ENCODE data around the gene TGFBR3L. TPM values are rescaled to one million over a fixed set of nuclear protein-coding genes. Genes with fewer than 3 reads are reported as not detected.

Gene TGFBR3L
- total RNA-seq, 1 donor from 2014 or later = not detected

DNA sequence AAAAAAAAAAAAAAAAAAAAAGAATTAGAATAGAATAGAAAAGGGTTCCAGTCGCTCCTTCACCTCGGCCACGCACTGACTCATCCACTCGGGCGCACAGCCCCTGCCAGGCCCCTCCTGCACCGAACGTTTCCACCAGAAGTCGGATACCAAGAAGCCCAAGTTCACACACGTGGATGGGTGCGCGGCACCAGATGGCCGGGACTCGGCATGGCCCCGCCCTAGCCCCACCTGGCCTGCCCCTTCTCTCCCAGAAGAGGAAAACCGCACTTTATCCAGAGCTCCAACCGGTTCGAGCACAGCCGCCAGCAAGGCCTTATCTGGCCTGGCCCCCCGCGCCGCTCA lies 46.3 kb upstream of the TGFBR3L start:
- no peak overlapping the region for H3K4me3 Mint-ChIP-seq (ENCODE audit: unreplicated experiment)
- H3K27me3 Mint-ChIP-seq (ENCODE audit: unreplicated experiment) = peaks cover 27% of the 10 kb centered on the region
- no peak overlapping the region for H3K27ac Mint-ChIP-seq (ENCODE audit: unreplicated experiment)
- H3K9me3 Mint-ChIP-seq (ENCODE audit: unreplicated experiment) = no peaks in the 10 kb centered on the region
- TF ChIP-seq, protein P1, sequence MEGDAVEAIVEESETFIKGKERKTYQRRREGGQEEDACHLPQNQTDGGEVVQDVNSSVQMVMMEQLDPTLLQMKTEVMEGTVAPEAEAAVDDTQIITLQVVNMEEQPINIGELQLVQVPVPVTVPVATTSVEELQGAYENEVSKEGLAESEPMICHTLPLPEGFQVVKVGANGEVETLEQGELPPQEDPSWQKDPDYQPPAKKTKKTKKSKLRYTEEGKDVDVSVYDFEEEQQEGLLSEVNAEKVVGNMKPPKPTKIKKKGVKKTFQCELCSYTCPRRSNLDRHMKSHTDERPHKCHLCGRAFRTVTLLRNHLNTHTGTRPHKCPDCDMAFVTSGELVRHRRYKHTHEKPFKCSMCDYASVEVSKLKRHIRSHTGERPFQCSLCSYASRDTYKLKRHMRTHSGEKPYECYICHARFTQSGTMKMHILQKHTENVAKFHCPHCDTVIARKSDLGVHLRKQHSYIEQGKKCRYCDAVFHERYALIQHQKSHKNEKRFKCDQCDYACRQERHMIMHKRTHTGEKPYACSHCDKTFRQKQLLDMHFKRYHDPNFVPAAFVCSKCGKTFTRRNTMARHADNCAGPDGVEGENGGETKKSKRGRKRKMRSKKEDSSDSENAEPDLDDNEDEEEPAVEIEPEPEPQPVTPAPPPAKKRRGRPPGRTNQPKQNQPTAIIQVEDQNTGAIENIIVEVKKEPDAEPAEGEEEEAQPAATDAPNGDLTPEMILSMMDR (IDR thresholded peaks at IDR 0.05; ENCODE audit: unreplicated experiment) = no peak
- H3K4me1 Mint-ChIP-seq (ENCODE audit: unreplicated experiment) = no peaks in the 10 kb centered on the region
- H3K36me3 Mint-ChIP-seq (ENCODE audit: low read depth, unreplicated experiment) = no peaks in the 10 kb centered on the region
- DNase-seq (ENCODE audit: low spot score) = no peak

DNA sequence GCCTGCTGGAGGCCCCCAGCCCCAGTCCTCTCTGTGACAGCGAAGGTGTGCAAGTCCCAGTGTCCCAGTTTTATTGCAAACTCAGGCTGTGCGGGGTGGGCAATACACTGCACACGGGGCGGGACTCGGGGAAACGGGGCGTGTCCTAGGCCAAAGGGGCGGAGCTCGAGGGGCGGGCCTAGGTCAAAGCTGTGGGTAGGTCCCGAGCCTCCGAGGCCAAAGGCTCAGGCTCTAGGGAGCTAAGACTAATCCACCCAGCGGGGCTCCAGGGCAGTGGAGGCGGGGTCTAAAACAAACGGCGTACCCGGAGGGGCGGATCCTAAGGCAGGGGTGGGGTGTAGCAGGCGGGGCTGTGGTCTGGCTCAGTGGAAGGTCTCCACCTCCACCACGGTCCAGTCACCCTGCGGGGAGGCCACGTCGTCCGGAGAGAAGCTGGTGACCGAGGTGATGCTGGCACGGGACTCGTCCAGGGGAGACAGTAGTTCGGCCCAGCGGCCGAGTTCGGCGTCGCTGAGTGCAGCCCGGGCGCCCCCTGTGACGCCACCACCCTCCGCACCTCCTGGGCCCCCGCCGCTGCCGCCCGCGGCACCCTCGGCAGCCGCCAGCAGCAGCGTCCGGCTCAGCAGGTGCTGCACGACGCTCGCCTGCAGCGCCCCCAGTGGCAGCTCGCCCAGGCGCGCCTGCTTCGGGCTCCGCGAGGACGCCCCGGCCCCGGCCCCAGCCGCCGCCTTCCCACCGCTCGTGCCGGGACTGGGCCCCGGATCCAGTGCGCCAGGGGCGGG lies 45.8 kb upstream of the TGFBR3L start:
- no peak overlapping the region for H3K27ac Mint-ChIP-seq (ENCODE audit: unreplicated experiment)
- no peaks in the 10 kb centered on the region for H3K9me3 Mint-ChIP-seq (ENCODE audit: unreplicated experiment)
- TF ChIP-seq, protein P1 (IDR thresholded peaks at IDR 0.05; ENCODE audit: unreplicated experiment) = peak; percentile 97
- no peaks in the 10 kb centered on the region for H3K36me3 Mint-ChIP-seq (ENCODE audit: low read depth, unreplicated experiment)
- no peak overlapping the region for H3K4me3 Mint-ChIP-seq (ENCODE audit: unreplicated experiment)
- peak; percentile 80 for DNase-seq (ENCODE audit: low spot score)
- no peaks in the 10 kb centered on the region for H3K4me1 Mint-ChIP-seq (ENCODE audit: unreplicated experiment)
- H3K27me3 Mint-ChIP-seq (ENCODE audit: unreplicated experiment) = peaks cover 30% of the 10 kb centered on the region

DNA sequence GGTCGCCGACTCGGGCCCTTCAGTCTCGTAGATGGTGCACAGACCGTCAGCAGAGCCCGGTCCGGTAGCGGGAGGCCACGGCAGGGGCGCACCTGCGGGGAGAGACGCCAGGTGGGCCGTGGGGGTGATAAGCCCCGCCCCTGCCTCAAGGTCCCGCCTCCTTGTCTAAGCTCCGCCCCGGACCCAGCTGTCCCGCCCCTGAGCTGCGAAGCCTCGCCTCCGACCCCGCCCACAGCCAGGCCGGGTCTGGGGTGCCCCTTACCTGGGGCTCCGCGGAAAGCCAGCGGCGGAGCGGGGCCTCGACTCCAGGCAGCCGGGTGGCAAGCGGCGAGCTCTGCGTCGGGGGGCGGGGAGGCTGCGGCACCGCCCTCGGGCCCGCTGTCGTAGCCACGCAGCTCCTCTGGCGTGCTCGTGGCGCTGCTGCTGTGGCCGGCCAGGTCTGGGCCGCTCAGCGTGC lies 45.1 kb upstream of the TGFBR3L start:
- TF ChIP-seq, protein P1 (IDR thresholded peaks at IDR 0.05; ENCODE audit: unreplicated experiment) = peak; percentile 59
- Mint-ChIP-seq H3K36me3 (ENCODE audit: low read depth, unreplicated experiment) (no peaks in the 10 kb centered on the region), H3K4me3 (ENCODE audit: unreplicated experiment) (no peak overlapping the region), H3K27me3 (ENCODE audit: unreplicated experiment) (peaks cover 27% of the 10 kb centered on the region), H3K27ac (ENCODE audit: unreplicated experiment) (no peak overlapping the region), H3K4me1 (ENCODE audit: unreplicated experiment) (no peaks in the 10 kb centered on the region), H3K9me3 (ENCODE audit: unreplicated experiment) (no peaks in the 10 kb centered on the region)
- DNase-seq (ENCODE audit: low spot score) = peak; percentile 53

DNA sequence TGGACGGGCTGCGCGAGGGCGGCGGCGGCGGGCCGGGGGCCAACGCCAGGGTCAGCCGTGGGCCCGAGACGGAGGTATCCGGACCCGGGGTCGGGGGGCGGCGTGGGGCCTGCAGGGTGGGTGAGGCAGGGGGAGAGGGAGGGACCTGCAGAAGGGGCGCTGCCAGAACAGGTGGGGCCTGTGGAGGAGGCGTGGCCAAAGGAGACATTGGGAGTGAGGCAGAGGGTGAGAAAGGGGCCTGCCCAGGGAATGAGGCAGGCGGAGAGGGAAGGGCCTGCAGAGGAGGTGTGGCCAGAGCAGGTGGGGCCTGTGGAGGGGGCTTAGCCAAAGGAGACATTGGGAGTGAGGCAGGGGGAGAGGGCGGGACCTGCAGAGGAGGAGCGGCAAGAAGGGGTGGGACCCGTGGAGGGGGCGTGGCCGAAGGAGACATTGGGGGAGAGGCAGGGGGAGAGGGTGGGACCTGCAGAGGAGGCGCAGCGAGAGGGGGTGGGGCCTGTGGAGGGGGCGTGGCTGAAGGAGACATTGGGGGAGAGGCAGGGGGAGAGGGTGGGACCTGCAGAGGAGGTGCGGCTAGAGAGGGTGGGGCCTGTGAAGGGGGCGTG lies 44.6 kb upstream of the TGFBR3L start:
- H3K27me3 Mint-ChIP-seq (ENCODE audit: unreplicated experiment) = peaks cover 23% of the 10 kb centered on the region
- no peaks in the 10 kb centered on the region for H3K36me3 Mint-ChIP-seq (ENCODE audit: low read depth, unreplicated experiment)
- TF ChIP-seq, protein P1 (IDR thresholded peaks at IDR 0.05; ENCODE audit: unreplicated experiment) = no peak
- H3K9me3 Mint-ChIP-seq (ENCODE audit: unreplicated experiment) = no peaks in the 10 kb centered on the region
- H3K4me3 Mint-ChIP-seq (ENCODE audit: unreplicated experiment) = no peak overlapping the region
- no peak overlapping the region for H3K27ac Mint-ChIP-seq (ENCODE audit: unreplicated experiment)
- no peak for DNase-seq (ENCODE audit: low spot score)
- H3K4me1 Mint-ChIP-seq (ENCODE audit: unreplicated experiment) = no peaks in the 10 kb centered on the region
